IMR-90 (cell line): ENCODE data around the gene CEP72. TPM values are rescaled to one million over a fixed set of nuclear protein-coding genes. Genes with fewer than 3 reads are reported as not detected.

ENCODE experiments used
- ATAC-seq: fragments of 200-7000 bp; cut with Tn5 transposase; 2 replicates; pipeline ENCODE4 v1.9.1; 2020; ENCODE audit warnings: low read depth, mild to moderate bottlenecking, moderate library complexity
- BruUV-seq: library from RNA; stranded (reverse); fragments of 400-500 nt; replicated peaks from 2 replicates; lab custom pipeline; 2021; lab: Mats Ljungman, UMichigan
- CTCF ChIA-PET: fragments of 300-600 bp; formaldehyde crosslinking; extraction: SDS; loops from one replicate; lab custom pipeline; 2021; ENCODE audit warnings: antibody characterized with exemption; lab: Yijun Ruan, JAX
- POLR2A ChIA-PET: fragments of 300-600 bp; sonication (Branson Sonifier 250); formaldehyde crosslinking; loops from one replicate; lab custom pipeline; 2022; ENCODE audit warnings: antibody characterized with exemption; ENCODE audit not compliant: unreplicated experiment; lab: Charles Lee
- DNase-seq: peaks from one replicate; pipeline ENCODE4 v3.0.0; 2013
- H2AFZ ChIP-seq: replicated peaks from 2 replicates; pipeline ENCODE3; 2013; ENCODE audit warnings: low read length, mild to moderate bottlenecking; ENCODE audit not compliant: poor library complexity
- H2AK5ac ChIP-seq: 2 replicates; pipeline ENCODE4 v1.6.1; 2013; ENCODE audit warnings: low read depth, low read length, inconsistent platforms
- H2AK9ac ChIP-seq: replicated peaks from 2 replicates; pipeline ENCODE3; 2013; ENCODE audit warnings: mild to moderate bottlenecking, low read depth, low read length, moderate library complexity; ENCODE audit not compliant: poor library complexity
- H2BK120ac ChIP-seq: 2 replicates; pipeline ENCODE4 v1.6.1; 2013; ENCODE audit warnings: low read depth, low read length, inconsistent platforms
- H2BK15ac ChIP-seq: 3 replicates; pipeline ENCODE4 v1.6.1; 2013; ENCODE audit warnings: low read depth, low read length, inconsistent platforms
- H2BK20ac ChIP-seq: 2 replicates; pipeline ENCODE4 v1.6.1; 2013; ENCODE audit warnings: low read depth, mild to moderate bottlenecking, inconsistent platforms, low read length, moderate library complexity
- H2BK5ac ChIP-seq: 2 replicates; pipeline ENCODE4 v1.6.1; 2013; ENCODE audit warnings: mild to moderate bottlenecking, low read depth, low read length, inconsistent platforms; ENCODE audit not compliant: poor library complexity, severe bottlenecking
- H3K14ac ChIP-seq: replicated peaks from 2 replicates; pipeline ENCODE4 v1.6.1; 2013; ENCODE audit warnings: low read depth, low read length, inconsistent platforms
- H3K18ac ChIP-seq: 2 replicates; pipeline ENCODE4 v1.6.1; 2013; ENCODE audit warnings: low read depth, low read length, control low read depth
- H3K23ac ChIP-seq: 2 replicates; pipeline ENCODE4 v1.6.1; 2013; ENCODE audit warnings: low read depth, low read length, inconsistent platforms
- H3K27ac ChIP-seq: 2 replicates; pipeline ENCODE4 v1.5.1; 2013; ENCODE audit warnings: mild to moderate bottlenecking, control low read depth, low read length; ENCODE audit not compliant: insufficient read depth
- H3K27me3 ChIP-seq: 2 replicates; pipeline ENCODE4 v1.6.1; 2013; ENCODE audit warnings: low read length; ENCODE audit not compliant: control insufficient read depth, insufficient read depth
- H3K36me3 ChIP-seq: 2 replicates; pipeline ENCODE4 v1.6.1; 2013; ENCODE audit warnings: low read length, mixed read lengths; ENCODE audit not compliant: control insufficient read depth, insufficient read depth
- H3K4ac ChIP-seq: 2 replicates; pipeline ENCODE4 v1.6.1; 2013; ENCODE audit warnings: low read depth, low read length, inconsistent platforms
- H3K4me1 ChIP-seq: 2 replicates; pipeline ENCODE4 v1.6.1; 2013; ENCODE audit warnings: low read length, mixed read lengths; ENCODE audit not compliant: control insufficient read depth, insufficient read depth
- H3K4me2 ChIP-seq: 2 replicates; pipeline ENCODE4 v1.6.1; 2013; ENCODE audit warnings: low read depth, mild to moderate bottlenecking, control low read depth, low read length, moderate library complexity
- H3K4me3 ChIP-seq: 2 replicates; pipeline ENCODE4 v1.5.1; 2013; ENCODE audit warnings: low read depth, mild to moderate bottlenecking, control low read depth, low read length, moderate library complexity; ENCODE audit not compliant: insufficient read depth
- H3K56ac ChIP-seq: 2 replicates; pipeline ENCODE4 v1.6.1; 2013; ENCODE audit warnings: low read length, inconsistent platforms; ENCODE audit not compliant: insufficient read depth; ENCODE audit errors: extremely low read depth
- H3K79me1 ChIP-seq, 2 experiments: 2 replicates each; pipeline ENCODE4 v1.6.1; 2013; ENCODE audit warnings: low read length in 2 of 2, inconsistent platforms in 1 of 2, low read depth in 1 of 2
- H3K9ac ChIP-seq: 2 replicates; pipeline ENCODE4 v1.6.1; 2013; ENCODE audit warnings: low read depth, low read length, control low read depth
- H3K9me1 ChIP-seq: 2 replicates; pipeline ENCODE4 v1.6.1; 2013; ENCODE audit warnings: low read length, inconsistent platforms; ENCODE audit not compliant: insufficient read depth
- H3K9me3 ChIP-seq: 2 replicates; pipeline ENCODE4 v1.6.1; 2013; ENCODE audit warnings: low read length; ENCODE audit not compliant: control insufficient read depth, insufficient read depth
- H4K20me1 ChIP-seq: 2 replicates; pipeline ENCODE4 v1.6.1; 2013; ENCODE audit warnings: low read length, inconsistent platforms; ENCODE audit not compliant: insufficient read depth
- H4K5ac ChIP-seq: 2 replicates; pipeline ENCODE4 v1.6.1; 2013; ENCODE audit warnings: mild to moderate bottlenecking, low read depth, low read length, control low read depth
- H4K8ac ChIP-seq, 2 experiments: 2 replicates each; pipeline ENCODE4 v1.6.1; 2013; ENCODE audit warnings: low read depth in 2 of 2, low read length in 2 of 2, control low read depth in 1 of 2, inconsistent platforms in 1 of 2
- H4K91ac ChIP-seq: 2 replicates; pipeline ENCODE4 v1.6.1; 2013; ENCODE audit warnings: low read depth, low read length, inconsistent platforms; ENCODE audit not compliant: insufficient read depth
- BHLHE40 ChIP-seq: fragments of 150-350 bp; IDR thresholded peaks from 2 replicates; pipeline ENCODE4 v1.6.1; 2016; ENCODE audit warnings: mild to moderate bottlenecking, low read depth, low read length
- CEBPB ChIP-seq: IDR thresholded peaks from 2 replicates; pipeline ENCODE4 v1.6.1; 2012; ENCODE audit warnings: low read depth, low read length, improper control_type of control experiment
- CHD1 ChIP-seq: IDR thresholded peaks from 2 replicates; pipeline ENCODE4 v1.6.1; 2012; ENCODE audit warnings: low read depth, low read length, improper control_type of control experiment
- FOS ChIP-seq: fragments of 150-350 bp; IDR thresholded peaks from 2 replicates; pipeline ENCODE4 v1.6.1; 2016; ENCODE audit warnings: low read depth, low read length
- MAFK ChIP-seq: IDR thresholded peaks from 2 replicates; pipeline ENCODE4 v1.6.1; 2012; ENCODE audit warnings: low read depth, low read length, improper control_type of control experiment
- POLR2A ChIP-seq: IDR thresholded peaks from 2 replicates; pipeline ENCODE4 v1.6.1; 2012; ENCODE audit warnings: mild to moderate bottlenecking, low read depth, low read length
- RCOR1 ChIP-seq: IDR thresholded peaks from 2 replicates; pipeline ENCODE4 v1.6.1; 2012; ENCODE audit warnings: mild to moderate bottlenecking, low read length, improper control_type of control experiment; ENCODE audit not compliant: insufficient replicate concordance
- RFX5 ChIP-seq: IDR thresholded peaks from 2 replicates; pipeline ENCODE4 v1.8.0; 2012; ENCODE audit warnings: low read depth, mild to moderate bottlenecking, low read length, moderate library complexity
- SMC3 ChIP-seq: fragments of 150-350 bp; IDR thresholded peaks from 2 replicates; pipeline ENCODE4 v1.6.1; 2016; ENCODE audit warnings: low read depth, mild to moderate bottlenecking, antibody characterized with exemption, low read length, moderate library complexity
- WGBS, 2 experiments: methylation state at CpG; one replicate each; pipeline versions ENCODE4 v1.1.5 to v1.1.7; 2013; ENCODE audit warnings: missing lambda C conversion rate in 2 of 2; ENCODE audit not compliant: insufficient read length in 1 of 2; ENCODE audit errors: extremely low coverage in 2 of 2; 5-methylcytosine and 5-hydroxymethylcytosine counted together
- dilution Hi-C: fragments of 300-500 bp; cut with HindIII; formaldehyde crosslinking; loops from one replicate; pipeline ENCODE4 v1.14.3; 2018; ENCODE audit warnings: low sequenced_read_pairs; ENCODE audit not compliant: unreplicated experiment
- in situ Hi-C: fragments of 300-500 bp; cut with MboI; formaldehyde crosslinking; loops from 3 replicates; pipeline ENCODE4 v1.14.3; 2019; ENCODE audit warnings: low sequenced_read_pairs, inconsistent platforms, mixed read lengths
- intact Hi-C: fragments of 100-400 bp; cut with micrococcal nuclease; formaldehyde crosslinking; loops from 2 replicates; pipeline ENCODE4 v1.10.0; 2022
- polyA plus RNA-seq, 3 experiments: library from polyadenylated mRNA; depleted of rRNA; stranded (reverse); fragments of >200 nt; gene quantifications; 2 replicates each; pipeline ENCODE4 v1.2.3, GENCODE V29; 2012; ENCODE audit warnings: low replicate concordance in 1 of 3
- total RNA-seq: library from RNA; depleted of rRNA; stranded (reverse); fragments of >200 nt; gene quantifications from 2 replicates; pipeline ENCODE4 v1.2.3, GENCODE V29; 2012
- TF ChIP-seq, protein P1 (sequence below): fragments of 150-350 bp; IDR thresholded peaks from 2 replicates; pipeline ENCODE4 v1.6.1; 2016; ENCODE audit warnings: low read depth, mild to moderate bottlenecking, low read length, moderate library complexity, borderline replicate concordance

CEP72 gene
- total and polyA plus RNA-seq, 2 of the 4 experiments (the other 2 are of a cell fraction) = 2.9 to 4.3 TPM

DNA sequence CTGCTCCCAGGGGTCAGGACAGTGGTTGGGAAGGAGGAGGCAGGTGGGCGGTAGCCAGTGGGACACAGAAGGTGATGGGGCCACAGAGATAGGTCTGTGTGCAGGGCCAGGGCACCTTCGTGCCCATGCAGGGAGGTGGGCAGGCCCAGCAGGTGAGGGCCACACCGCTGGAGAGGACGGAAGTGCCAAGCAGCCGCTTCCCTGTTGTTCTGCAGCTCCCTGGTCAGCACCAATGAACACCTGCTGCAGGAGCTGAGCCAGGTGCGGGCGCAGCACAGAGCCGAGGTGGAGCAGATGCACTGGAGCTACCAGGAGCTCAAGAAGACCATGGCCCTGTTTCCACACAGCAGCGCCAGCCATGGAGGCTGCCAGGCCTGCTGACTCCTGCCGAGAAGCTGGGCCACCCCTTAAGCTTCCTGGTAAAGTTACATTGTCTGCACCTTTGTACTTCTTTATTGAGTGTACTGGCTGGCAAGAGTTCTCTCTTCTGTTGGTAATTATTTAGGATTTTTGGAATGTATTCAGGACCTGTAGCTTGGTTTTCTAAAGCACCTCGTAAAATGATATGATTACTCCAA is 40.7 kb downstream of the CEP72 start:
- H2AFZ ChIP-seq = no peak overlapping the region
- no peak overlapping the region for H2AK5ac ChIP-seq
- dilution Hi-C loops = no loop called here
- H3K36me3 ChIP-seq = peaks cover 4% of the 10 kb centered on the region
- ATAC-seq = no peak
- no peak overlapping the region for H3K4ac ChIP-seq
- POLR2A ChIA-PET = no interaction called here
- no peak overlapping the region for H2AK9ac ChIP-seq
- no peak overlapping the region for H4K91ac ChIP-seq
- no peaks in the 10 kb centered on the region for H3K9me3 ChIP-seq
- no peak overlapping the region for H4K5ac ChIP-seq
- H2BK5ac ChIP-seq = no peak overlapping the region
- H3K56ac ChIP-seq = no peak overlapping the region
- H3K4me2 ChIP-seq = no peak overlapping the region
- no peak overlapping the region for H3K9ac ChIP-seq
- no peaks in the 10 kb centered on the region; a peak in 1 of 4 replicates for H3K79me1 ChIP-seq
- peaks cover 6% of the 10 kb centered on the region for H3K9me1 ChIP-seq
- intact Hi-C loops = no loop called here
- H3K4me3 ChIP-seq = no peak overlapping the region
- CTCF ChIA-PET = no interaction called here
- H3K23ac ChIP-seq = no peak overlapping the region
- H4K8ac ChIP-seq = no peak overlapping the region
- no TSS peak for BruUV-seq
- no peaks in the 10 kb centered on the region for H4K20me1 ChIP-seq
- H2BK120ac ChIP-seq = no peak overlapping the region
- in situ Hi-C loops = no loop called here
- no peaks in the 10 kb centered on the region for H3K27me3 ChIP-seq
- TF ChIP-seq POLR2A (no peak), MAFK (no peak), RFX5 (no peak), BHLHE40 (no peak), FOS (no peak), CHD1 (no peak), RCOR1 (no peak), SMC3 (no peak), CEBPB (no peak)
- TF ChIP-seq, protein P1, sequence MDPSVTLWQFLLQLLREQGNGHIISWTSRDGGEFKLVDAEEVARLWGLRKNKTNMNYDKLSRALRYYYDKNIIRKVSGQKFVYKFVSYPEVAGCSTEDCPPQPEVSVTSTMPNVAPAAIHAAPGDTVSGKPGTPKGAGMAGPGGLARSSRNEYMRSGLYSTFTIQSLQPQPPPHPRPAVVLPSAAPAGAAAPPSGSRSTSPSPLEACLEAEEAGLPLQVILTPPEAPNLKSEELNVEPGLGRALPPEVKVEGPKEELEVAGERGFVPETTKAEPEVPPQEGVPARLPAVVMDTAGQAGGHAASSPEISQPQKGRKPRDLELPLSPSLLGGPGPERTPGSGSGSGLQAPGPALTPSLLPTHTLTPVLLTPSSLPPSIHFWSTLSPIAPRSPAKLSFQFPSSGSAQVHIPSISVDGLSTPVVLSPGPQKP = no peak
- H3K18ac ChIP-seq = no peak overlapping the region
- H3K14ac ChIP-seq = no peak overlapping the region
- H2BK15ac ChIP-seq = no peak overlapping the region
- WGBS, 2 experiments = 96% methylated on average over 4 of the region's 11 CpGs; no CpG with 5 or more reads in 1 of the 2 experiments
- H2BK20ac ChIP-seq = no peak overlapping the region
- DNase-seq = no peak
- H3K4me1 ChIP-seq = no peaks in the 10 kb centered on the region
- no peak overlapping the region for H3K27ac ChIP-seq
